UCSD-AML1 (cell line): Measurements from ENCODE around the gene GREB1L.
"Not testable (repeated sequence)": the region's sequence is repeated elsewhere in the genome, so short reads cannot be mapped to it uniquely, and the experiment has no call there.

Experiments
- DNase-seq: peaks from one replicate; lab custom pipeline; 2025; ENCODE audit not compliant: unreplicated experiment; lab: John Stamatoyannopoulos, UW

GREB1L gene

DNA sequence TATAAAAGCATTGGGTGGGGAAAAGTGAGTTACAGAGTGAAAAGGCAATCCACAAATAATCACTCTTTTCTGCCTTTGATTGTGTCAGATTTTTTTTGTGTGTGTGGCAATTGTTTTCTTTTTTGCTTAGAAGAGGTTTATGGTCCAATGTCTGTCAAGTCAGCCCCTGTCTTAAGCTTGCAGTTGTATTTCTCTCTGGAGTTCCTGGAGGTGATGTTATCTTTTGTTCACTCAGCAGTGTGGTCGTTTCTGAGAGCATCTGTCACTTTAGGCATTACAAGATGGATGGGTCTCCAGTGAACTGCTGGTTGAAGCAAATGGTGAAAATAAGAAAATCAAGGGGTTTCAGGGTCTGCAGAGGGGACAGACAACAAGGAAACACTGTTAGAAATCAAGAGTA is 121.3 kb downstream of the GREB1L start:
- no peak for DNase-seq

DNA sequence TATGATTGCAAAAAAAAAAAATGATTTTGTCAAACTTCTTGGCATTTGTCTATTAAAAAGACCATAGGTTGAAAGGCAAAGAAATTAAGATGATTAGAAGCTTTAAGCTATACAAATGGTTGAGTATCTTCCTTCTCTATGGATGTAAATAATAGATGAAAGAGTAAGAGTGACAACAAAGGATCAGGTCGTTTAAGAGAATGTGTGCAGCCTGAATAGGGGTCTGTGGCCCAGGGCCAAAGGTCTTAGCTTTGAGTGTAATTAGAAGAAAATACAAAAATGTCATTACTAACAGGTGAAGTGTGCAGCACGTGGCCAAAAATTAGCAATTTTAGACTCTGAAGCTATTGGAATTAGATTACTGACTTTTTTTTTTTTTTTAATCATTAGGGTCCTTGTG is 122.4 kb downstream of the GREB1L start:
- no peak for DNase-seq

DNA sequence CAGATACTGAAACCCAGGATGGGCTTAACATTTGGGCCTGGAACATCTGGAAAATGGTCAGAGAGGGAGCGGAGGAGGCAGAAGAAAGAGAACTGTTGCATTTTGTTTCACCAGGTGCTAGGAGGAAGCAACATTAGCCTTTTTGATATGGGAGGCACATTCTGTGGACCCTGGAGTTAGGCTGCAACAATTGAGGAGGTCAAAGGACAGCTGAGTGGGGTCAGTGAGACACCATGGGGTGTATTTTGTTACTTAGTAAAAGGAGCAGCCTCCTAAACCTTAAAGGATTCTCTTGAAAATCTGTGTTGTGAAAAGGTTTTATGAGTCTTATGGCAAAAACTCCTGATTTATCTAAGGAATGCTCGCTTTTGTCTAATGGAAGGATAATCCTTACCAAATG is 124.9 kb downstream of the GREB1L start:
- no peak for DNase-seq

DNA sequence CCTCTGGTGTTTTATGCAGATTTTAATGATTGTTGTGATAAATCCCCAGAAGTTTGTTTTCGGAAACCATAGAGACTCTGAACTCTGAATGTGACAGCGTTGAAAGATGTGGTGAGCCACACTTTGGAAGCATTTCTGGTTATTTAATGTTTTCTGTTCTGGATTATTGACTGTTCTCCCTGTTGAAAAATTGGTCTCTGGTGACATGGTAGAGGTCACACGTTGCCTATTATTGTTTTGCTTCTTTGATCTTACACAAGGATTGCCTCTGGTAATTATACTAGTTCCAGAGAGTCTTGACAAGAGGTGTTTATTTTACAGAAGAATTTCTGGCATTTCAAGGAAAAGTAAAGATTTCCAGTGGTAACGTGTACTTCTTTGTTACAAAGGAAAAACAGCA is 127.1 kb downstream of the GREB1L start:
- no peak for DNase-seq

DNA sequence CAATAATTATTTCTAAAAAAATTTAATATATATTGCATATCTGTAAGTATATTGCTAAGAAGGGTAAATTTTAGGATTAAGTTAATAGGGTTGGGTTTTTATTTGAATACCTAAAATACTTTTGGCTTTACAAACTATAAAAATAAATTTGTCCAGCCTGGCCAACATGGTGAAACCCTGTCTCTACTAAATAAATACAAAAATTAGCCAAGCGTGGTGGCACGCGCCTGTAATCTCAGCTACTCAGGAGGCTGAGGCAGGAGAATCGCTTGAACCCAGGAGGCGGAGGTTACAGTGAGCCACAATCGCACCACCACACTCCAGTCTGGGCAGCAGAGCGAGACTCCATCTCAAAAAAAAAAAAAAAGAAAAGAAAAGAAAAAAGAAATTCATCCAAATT is 127.6 kb downstream of the GREB1L start:
- DNase-seq: not testable (repeated sequence)

DNA sequence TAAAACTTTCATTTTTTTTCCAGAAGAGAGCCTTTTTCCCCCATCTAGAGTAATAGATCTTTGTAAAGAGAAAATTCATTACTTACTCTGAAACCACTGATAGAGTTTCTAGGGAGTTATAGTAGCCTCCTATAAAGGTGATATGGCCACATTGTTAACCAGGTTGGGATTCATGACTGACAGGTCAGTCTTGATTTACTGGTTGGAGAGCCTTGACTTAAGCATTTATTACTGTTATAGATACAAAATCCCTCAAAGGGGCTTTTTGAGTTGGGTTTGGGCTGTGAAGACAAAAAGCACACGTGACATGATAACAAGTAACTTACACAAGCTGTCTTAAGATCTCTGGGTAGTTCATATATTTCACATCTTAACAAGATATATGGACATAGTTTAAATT is 141.0 kb downstream of the GREB1L start:
- no peak for DNase-seq

DNA sequence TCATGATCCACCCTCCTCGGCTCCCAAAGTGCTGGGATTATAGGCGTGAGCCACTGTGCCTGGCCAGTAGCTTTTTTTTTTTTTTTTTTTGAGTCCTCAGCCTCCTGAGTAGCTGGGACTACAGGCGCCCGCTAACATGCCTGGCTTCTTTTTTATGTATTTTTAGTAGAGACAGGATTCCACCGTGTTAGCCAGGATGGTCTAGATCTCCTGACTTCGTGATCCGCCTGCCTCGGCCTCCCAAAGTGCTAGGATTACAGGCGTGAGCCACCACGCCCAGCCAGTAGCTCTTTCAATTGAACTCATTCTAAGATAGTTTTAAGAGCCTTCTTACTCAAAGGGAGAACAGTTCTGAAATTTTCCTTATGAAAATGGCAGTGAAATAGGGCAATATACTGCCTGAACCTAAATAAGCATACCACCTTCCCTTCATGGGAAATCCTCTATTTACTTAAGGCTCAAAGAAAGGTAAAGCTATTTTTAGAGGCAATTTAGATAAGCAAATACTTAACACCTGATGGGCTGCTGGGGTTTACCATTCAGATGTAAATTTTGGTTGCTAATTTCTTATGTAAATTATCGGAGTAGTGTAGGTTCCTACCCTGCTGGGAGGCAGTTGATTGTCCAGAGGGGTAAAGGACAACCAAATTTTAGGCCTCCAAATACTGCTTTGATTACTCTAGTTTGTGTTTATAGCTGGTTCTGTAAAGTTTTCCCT is 144.7 kb downstream of the GREB1L start:
- DNase-seq: no peak

DNA sequence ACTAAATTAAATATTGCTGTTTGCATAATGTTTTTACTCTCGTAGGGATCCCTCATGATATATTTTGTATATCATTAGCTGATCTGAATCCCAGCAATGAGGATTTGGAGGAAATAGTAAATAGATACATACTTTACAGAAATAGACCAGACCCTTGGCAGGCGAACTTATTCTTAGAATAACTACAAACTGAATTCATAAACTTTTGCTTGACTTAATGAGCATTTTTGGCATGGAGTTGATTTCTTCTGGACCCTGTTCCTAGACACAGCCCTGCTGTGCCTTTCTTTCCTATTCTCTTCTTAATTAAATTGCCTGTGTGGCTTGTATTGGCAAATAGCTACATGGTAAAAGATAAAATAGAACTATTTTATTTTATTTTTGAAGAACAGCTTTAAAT is 145.9 kb downstream of the GREB1L start:
- no peak for DNase-seq

DNA sequence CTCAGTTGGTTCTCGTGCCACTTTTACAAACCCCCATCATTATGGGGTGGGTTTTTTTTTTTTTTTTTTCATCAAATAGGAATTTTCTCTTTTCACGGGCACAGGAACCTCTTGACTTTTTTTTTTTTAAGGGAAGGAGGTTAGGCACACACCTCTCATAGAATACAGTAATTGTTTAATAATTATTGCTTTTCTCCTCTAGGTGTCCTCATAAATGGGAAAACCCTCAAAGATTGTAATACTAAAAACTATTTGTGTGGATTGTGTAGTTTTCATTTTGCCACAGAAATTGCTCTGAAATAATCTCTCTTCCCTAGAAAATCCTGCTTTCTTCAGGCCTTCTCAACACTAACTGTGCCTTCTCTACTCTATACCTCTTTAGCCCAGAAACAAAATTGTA is 147.3 kb downstream of the GREB1L start:
- no peak for DNase-seq

DNA sequence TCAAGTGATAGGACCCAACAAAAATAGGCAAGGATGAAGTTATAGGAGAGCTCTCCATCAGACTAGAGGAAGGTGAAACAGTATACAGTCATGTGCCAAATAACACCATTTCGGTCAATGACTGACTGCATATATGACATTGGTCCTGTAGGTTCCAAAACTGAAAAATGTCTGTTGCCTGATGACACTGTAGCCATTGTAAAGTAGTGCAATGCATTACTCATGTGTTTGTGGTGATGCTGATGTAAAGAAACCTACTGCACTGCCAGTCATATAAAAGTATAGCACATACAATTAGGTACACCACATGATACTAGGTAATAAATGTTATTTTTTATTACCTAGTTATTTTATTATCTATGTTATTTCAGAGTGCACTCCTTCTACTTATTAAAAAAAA is 147.9 kb downstream of the GREB1L start:
- no peak for DNase-seq

DNA sequence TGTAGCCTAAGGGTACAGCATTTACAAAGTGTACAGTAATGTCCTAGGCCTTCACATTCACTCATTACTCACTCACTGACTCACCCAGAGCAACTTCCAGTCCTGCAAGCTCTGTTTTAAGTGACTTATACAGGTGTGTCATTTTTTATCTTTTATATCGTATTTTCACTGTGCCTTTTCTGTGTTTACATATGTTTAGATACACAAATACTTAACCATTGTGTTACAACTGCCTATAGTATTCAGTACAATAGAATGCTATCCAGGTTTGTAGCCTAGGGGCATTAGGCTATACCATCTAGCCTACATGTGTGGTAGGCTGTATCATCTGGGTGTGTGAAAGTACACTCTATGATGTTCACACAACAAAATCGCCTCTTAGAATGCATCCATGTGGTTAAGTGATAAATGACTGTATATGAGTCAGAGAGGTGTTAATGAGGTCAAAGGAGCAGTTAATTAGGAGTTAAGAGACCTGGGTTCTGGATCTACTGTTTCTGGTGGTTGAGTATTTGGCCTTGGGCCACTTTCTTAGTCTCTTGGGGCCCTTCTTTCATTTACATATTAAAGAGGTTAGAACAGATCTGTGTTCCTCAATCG is 149.1 kb downstream of the GREB1L start:
- DNase-seq: no peak

DNA sequence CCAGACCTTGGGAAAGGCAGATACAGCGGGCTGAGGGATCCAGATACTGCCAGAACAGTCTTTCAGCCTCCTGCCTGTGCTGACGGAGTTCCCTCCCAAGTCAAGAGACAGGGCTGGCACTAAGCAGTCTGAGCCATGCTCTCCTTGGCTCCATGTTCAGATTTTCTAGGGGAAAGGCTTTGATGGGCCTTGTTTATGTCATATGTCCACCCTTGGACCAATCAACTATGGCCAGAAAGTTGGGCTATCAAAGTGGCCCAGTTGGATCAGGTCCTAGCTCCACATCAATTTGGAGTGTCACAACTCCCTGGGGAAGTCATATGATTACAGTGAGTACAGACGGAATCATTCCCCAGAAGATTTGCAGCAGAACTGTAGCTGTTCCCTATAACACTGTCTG is 152.0 kb downstream of the GREB1L start:
- DNase-seq: no peak

DNA sequence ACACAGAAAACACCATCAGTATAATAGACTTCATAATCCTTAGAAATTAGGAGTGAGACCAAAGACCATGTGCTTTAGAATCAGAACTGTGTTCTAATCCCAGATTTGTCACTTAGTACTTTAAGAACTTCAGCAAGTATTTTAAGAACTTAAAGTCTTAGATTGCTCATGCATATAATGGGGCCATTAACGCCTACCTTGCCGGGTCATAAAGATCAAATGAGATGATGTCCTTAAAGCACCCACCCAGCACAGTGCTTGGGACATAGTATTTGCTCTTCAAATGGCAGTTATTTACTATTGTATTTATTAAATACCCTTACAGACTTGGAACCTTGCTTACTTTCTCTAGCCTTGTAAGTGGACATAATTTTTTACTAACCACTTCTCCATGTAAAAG is 156.1 kb downstream of the GREB1L start:
- no peak for DNase-seq

DNA sequence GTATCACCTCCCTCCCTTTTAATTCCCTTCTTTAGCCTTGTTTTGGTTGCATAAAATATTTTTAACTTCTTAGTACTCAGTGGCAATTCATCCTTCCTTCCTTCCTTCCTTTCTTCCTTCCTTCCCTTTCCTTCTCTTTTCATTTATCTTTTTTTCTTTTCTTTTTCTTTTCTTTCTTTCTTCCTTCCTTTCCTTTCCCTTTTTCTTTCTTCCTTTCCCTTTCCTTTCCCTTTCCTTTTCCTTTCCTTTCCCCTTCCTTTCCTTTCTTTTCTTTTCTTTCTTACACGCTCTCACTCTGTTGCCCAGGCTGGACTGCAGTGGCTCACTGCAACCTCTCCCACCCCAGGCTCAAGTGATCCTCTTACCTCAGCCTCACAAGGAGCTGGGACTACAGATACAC is 160.2 kb downstream of the GREB1L start:
- DNase-seq: no peak

DNA sequence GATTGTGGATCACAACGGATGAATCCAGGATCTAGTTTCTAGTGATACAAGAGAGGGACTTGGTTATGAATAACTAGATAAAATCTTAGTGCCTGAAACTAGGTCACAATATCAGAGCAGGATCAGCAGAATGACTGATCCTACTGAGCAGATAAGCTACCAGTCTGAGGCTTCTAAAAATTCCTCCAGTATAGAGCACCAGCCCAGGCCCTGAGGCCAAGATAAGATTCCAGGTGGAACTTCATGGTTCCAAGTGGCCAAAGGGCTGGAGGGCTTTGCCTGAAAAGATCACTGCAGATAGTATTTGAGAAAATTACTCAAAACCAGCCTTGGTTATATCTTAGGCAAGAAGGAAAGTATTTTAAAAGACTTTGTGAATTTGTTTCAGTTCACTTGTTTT is 162.4 kb downstream of the GREB1L start:
- no peak for DNase-seq

DNA sequence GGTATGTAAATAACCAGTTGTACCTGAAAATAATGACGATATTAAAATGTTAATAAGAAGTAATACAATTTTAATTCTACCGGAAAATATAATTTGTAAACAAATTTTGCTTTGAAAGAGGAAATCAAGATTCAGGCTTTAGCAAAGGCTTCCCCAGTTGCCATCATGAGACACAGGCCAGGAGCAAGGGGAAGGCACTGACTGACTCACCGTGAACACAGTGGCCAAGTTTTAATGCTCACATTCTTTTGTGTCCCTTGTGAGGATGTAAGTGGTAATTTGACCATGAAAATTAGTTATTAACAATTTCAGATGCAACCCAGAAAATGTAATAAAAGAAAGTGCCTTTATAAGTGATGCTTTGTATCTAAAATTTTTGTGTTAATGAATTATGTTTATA is 164.1 kb downstream of the GREB1L start:
- DNase-seq: no peak

DNA sequence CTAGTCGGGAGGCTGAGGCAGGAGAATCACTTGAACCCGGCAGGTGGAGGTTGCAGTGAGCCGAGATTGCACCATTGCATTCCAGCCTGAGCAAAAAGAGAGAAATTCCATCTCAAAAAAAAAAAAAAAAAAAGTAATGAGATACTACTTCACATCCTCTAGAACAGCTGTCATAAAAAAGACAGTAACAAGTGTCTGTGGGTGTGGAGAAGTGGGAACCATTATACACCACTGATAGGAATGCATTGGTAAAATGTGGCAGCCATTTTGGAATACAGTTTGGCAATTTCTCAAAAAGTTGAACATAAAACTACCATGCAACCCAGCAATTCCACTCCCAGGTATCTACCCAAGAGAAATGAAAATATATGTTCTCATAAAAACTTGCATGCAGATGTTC is 166.6 kb downstream of the GREB1L start:
- no peak for DNase-seq

DNA sequence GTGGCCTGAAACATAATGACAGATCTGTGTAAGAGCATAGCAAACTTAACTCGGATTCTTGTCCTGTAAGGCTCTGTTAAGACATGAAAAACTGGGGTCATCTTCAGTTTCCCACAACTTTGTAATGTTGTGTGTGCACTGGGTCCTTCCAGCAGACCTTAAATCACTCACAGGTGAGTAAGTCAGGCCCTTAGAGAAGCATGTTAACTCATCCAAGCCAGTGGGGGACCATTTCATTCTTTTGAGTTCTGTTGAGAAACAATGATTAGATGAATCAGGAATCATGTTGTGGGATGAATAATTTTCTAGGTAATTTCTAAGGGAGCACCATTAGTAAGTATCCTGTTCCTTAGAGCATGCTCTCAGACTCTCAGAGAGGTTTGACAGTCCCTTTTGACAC is 191.4 kb downstream of the GREB1L start:
- DNase-seq: no peak

DNA sequence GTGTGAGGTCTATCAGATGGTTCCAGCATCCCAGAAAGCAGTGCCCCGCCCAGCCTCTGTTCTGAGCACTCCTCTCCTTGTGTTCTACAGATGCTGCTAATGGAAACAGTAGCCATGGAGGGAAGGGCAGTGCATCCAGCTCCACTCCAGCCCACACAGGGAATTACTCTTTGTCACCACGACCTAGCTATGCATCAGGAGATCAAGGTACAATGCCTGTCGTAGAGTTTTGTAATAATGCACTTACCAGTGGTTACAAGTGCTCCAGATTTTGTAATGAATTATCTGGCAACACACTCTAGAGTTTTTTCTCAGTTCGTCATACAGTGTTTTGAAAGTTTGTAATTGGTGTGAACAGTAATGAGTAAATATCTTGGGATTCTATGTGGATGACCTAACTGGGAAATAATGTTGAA is 197.4 kb downstream of the GREB1L start:
- no peak for DNase-seq

DNA sequence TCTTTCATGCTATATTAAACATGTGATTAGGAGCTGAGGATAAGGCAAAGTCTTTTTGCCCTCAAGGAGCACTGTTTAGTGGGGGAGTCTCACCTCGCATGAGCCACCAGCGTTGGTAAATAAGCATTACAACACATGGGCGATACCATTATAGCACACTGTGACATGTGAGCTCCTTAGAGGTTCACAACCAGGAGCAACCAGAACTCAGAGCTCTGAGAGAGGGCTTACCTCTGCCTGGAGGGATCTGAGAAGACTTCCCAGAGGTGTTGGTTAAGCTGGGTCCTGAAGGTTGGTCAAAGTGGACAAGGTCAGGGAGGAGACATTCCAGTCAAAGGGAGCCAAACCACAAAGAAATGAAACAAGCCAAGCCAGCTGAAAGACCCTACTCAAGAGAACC is 199.6 kb downstream of the GREB1L start:
- DNase-seq: no peak

DNA sequence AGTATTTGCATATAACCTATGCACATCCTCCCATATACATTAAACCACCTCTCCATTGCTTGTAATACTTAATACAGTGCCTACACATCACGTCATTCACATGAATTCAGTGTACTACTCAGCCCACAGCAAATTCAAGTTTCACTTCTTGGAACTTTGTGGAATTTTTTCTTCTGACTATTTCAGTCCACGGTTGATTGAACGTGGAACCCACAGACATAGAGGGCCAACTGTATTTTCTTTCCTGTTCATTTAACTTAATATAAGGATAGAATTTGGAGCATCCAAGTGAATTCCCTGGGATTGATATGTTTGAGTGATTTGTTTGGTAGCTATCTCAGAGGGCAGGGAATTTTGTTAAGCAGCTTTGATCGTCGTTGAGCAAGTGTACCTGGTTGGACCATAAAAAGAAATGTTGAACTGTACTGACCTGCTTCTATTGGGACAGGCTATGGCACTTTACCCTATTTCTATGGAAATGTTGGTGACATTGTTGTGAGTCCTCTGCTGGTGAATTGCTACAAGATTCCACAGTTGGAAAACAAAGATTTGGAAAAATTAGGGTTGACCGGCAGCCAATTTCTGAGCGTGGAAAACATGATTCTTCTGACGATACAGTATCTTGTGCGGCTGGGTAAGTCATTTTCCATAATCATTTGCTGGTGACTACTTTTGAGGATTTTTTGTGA is 201.9 kb downstream of the GREB1L start:
- no peak for DNase-seq

DNA sequence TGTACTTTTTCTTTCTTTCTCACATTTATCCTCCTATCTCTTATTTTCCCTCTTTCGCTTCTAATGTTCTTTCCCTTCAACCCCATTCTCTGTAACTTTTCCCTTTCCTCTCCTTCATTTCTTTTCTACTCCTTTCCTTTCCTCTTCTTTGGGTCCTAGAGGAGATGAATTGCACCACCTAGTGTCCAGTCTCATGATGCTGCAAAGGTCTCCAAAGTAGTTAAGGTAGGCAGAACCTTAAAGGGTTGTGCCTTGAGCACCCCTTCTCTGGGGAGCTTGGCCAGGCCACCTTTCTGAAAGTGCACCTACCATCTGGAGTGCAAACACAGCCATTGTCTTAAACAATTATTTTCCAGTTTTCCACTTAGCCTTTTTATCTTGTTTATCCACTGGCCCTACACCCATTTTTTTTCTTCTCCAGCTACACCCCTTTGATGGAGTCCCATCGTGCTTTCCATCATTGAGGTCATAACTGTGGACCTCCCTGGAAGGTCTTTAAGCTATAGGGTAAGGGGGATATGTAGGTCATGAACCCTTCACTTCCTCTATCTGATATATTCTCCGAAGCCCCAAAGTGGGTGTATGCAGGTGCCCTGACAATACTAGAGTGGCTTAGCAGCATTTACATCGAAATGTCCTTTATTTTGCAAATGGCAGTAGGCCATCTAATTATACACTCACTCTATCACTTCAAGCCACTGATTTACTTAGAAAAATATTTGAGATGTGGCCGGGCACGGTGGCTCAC is 202.6 kb downstream of the GREB1L start:
- no peak for DNase-seq
